Skeletal muscle satellite cell (primary cell): ENCODE measurements around the gene GNAI2.
"Not testable (repeated sequence)": the region's sequence is repeated elsewhere in the genome, so short reads cannot be mapped to it uniquely, and the experiment has no call there.

Experiments used
- H3K27me3 ChIP-seq: 2 replicates; pipeline ENCODE4 v1.7.0; 2013; ENCODE audit warnings: low read length; ENCODE audit not compliant: control insufficient read depth, insufficient read depth
- H3K36me3 ChIP-seq: 2 replicates; pipeline ENCODE4 v1.7.0; 2013; ENCODE audit warnings: mild to moderate bottlenecking, control low read depth, low read length; ENCODE audit not compliant: insufficient read depth
- H3K4me1 ChIP-seq: 2 replicates; pipeline ENCODE4 v1.7.0; 2013; ENCODE audit warnings: low read length; ENCODE audit not compliant: control insufficient read depth, insufficient read depth
- H3K4me2 ChIP-seq: 2 replicates; pipeline ENCODE4 v1.7.0; 2013; ENCODE audit warnings: mild to moderate bottlenecking, low read length
- H3K4me3 ChIP-seq: 2 replicates; pipeline ENCODE4 v1.7.0; 2013; ENCODE audit warnings: low read length
- H3K9ac ChIP-seq: 2 replicates; pipeline ENCODE4 v1.7.0; 2013; ENCODE audit warnings: mild to moderate bottlenecking, low read depth, low read length, moderate library complexity
- H3K9me3 ChIP-seq: replicated peaks from 2 replicates; pipeline ENCODE4 v1.7.0; 2013; ENCODE audit warnings: mild to moderate bottlenecking, control low read depth, low read length

Gene GNAI2

GRCh38 chr3:50254577-50255250 is 18.7 kb downstream of the GNAI2 start:
- Histone ChIP-seq H3K9me3 (no peaks in the 10 kb centered on the region), H3K27me3 (no peaks in the 10 kb centered on the region), H3K9ac (peak overlapping the region; percentile 73), H3K4me3 (no peak overlapping the region), H3K4me2 (peak overlapping the region; percentile 37), H3K4me1 (peaks cover 54% of the 10 kb centered on the region), H3K36me3 (peaks cover 81% of the 10 kb centered on the region)

- no peak overlapping the region for H3K4me2 ChIP-seq
- no peaks in the 10 kb centered on the region for H3K27me3 ChIP-seq
- H3K4me3 ChIP-seq = no peak overlapping the region
- H3K9me3 ChIP-seq = no peaks in the 10 kb centered on the region
- peaks cover 51% of the 10 kb centered on the region for H3K4me1 ChIP-seq
- H3K36me3 ChIP-seq = peaks cover 79% of the 10 kb centered on the region
- peak overlapping the region; percentile 73 for H3K9ac ChIP-seq
These were observed 19.2 kb downstream of the GNAI2 start for GRCh38 chr3:50255251-50255615.

GRCh38 chr3:50256978-50257890 is 21.2 kb downstream of the GNAI2 start:
- peaks cover 53% of the 10 kb centered on the region for H3K4me1 ChIP-seq
- H3K4me3 ChIP-seq = no peak overlapping the region
- H3K27me3 ChIP-seq = no peaks in the 10 kb centered on the region
- no peak overlapping the region for H3K9ac ChIP-seq
- no peaks in the 10 kb centered on the region for H3K9me3 ChIP-seq
- peaks cover 68% of the 10 kb centered on the region for H3K36me3 ChIP-seq
- no peak overlapping the region for H3K4me2 ChIP-seq

- peaks cover 59% of the 10 kb centered on the region for H3K36me3 ChIP-seq
- H3K4me1 ChIP-seq = peaks cover 44% of the 10 kb centered on the region
- no peak overlapping the region for H3K9ac ChIP-seq
These were observed 22.2 kb downstream of the GNAI2 start for GRCh38 chr3:50258029-50258680.

GRCh38 chr3:50258979-50259378 is 23.0 kb downstream of the GNAI2 start:
- Histone ChIP-seq H3K4me1 (peaks cover 44% of the 10 kb centered on the region), H3K9ac (peak overlapping the region; percentile 90), H3K4me2 (no peak overlapping the region), H3K27me3 (no peaks in the 10 kb centered on the region), H3K36me3 (peaks cover 53% of the 10 kb centered on the region), H3K9me3 (no peaks in the 10 kb centered on the region), H3K4me3 (no peak overlapping the region)

More at GRCh38 chr3:50258029-50258680, 22.2 kb downstream of the GNAI2 start:
- Histone ChIP-seq H3K4me3 (no peak overlapping the region), H3K9me3 (no peaks in the 10 kb centered on the region), H3K27me3 (no peaks in the 10 kb centered on the region), H3K4me2 (no peak overlapping the region)

- Histone ChIP-seq H3K4me3 (peak overlapping the region; percentile 42), H3K4me2 (peak overlapping the region; percentile 67), H3K9ac (peak overlapping the region; percentile 90), H3K4me1 (peaks cover 46% of the 10 kb centered on the region), H3K36me3 (peaks cover 47% of the 10 kb centered on the region), H3K27me3 (no peaks in the 10 kb centered on the region), H3K9me3 (no peaks in the 10 kb centered on the region)
These were observed 23.5 kb downstream of the GNAI2 start for GRCh38 chr3:50259432-50260026.

GRCh38 chr3:50260027-50260941 is 24.3 kb downstream of the GNAI2 start:
- Histone ChIP-seq H3K4me2 (peak overlapping the region; percentile 82), H3K9me3 (no peaks in the 10 kb centered on the region), H3K27me3 (no peaks in the 10 kb centered on the region), H3K4me3 (peak overlapping the region; percentile 65), H3K4me1 (peaks cover 46% of the 10 kb centered on the region), H3K9ac (peak overlapping the region; percentile 90), H3K36me3 (peaks cover 40% of the 10 kb centered on the region)

GRCh38 chr3:50260942-50261441 is 25.0 kb downstream of the GNAI2 start:
- no peaks in the 10 kb centered on the region for H3K27me3 ChIP-seq
- no peaks in the 10 kb centered on the region for H3K9me3 ChIP-seq
- H3K9ac ChIP-seq = peak overlapping the region; percentile 90
- H3K36me3 ChIP-seq = peaks cover 36% of the 10 kb centered on the region
- peak overlapping the region; percentile 82 for H3K4me2 ChIP-seq
- peaks cover 48% of the 10 kb centered on the region for H3K4me1 ChIP-seq
- H3K4me3 ChIP-seq = peak overlapping the region; percentile 65

- Histone ChIP-seq H3K4me1 (peaks cover 48% of the 10 kb centered on the region), H3K9me3 (no peaks in the 10 kb centered on the region), H3K36me3 (peaks cover 31% of the 10 kb centered on the region), H3K27me3 (no peaks in the 10 kb centered on the region), H3K9ac (peak overlapping the region; percentile 90), H3K4me3 (no peak overlapping the region), H3K4me2 (peak overlapping the region; percentile 82)
These were observed 25.5 kb downstream of the GNAI2 start for GRCh38 chr3:50261505-50261904.

GRCh38 chr3:50262200-50262599 is 26.2 kb downstream of the GNAI2 start:
- H3K9me3 ChIP-seq, H3K4me2 ChIP-seq, H3K27me3 ChIP-seq, H3K9ac ChIP-seq, H3K4me3 ChIP-seq: not testable (repeated sequence)
- Histone ChIP-seq H3K36me3 (peaks cover 24% of the 10 kb centered on the region), H3K4me1 (peaks cover 53% of the 10 kb centered on the region)
